RWPE1 (cell line): ENCODE results near the gene RNF220.

Experiments
- CTCF ChIA-PET: fragments of 350-600 bp; sonication (Branson Sonifier 250); formaldehyde crosslinking; extraction: SDS; loops from one replicate; lab custom pipeline; 2021; lab: Yijun Ruan, JAX
- POLR2A ChIA-PET: fragments of 400-600 bp; formaldehyde crosslinking; extraction: SDS; loops from one replicate; lab custom pipeline; 2020; ENCODE audit warnings: antibody characterized with exemption; ENCODE audit not compliant: low non-redundant PET; lab: Yijun Ruan, JAX
- DNase-seq: peaks from one replicate; pipeline ENCODE4 v3.0.0; 2012; ENCODE audit warnings: low spot score
- H3K27ac ChIP-seq: fragments of 450-650 bp; 2 replicates; pipeline ENCODE4 v1.5.1; 2017
- TF ChIP-seq, protein P1 (sequence below): fragments of 450-650 bp; conservative IDR thresholded peaks from 2 replicates; pipeline ENCODE4 v1.5.1; 2017; ENCODE audit warnings: low read depth, mild to moderate bottlenecking

RNF220 gene

DNA sequence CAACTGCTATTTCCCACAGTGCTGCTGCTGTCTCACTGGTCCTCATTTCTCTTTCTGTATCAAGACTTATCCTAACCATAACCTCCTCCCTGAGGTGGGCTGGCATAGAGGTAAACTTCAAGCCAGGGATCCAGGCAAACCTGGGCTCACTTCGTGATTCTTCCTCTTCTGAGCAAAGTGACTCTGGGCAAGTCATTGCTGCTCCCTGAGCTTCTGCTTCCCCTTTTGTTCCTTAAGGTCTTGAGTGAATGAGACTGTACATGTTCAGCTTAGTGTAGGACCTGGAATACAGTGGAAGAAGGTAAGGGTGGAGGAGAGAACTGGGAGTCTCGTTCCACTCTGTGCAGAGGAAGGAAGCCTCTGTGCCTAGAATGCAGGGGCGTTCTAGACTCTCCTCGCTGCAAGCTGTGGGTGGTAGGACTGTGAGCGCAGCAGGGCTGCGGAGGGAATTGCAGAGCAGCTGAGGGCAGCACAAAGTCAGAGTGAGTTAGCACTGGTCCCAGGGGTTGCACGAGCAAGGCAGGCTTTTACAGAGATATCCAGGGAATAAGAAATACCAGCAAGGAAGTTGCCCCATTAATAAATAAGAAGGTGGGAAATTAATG, 38.6 kb upstream of the RNF220 start:
- H3K27ac ChIP-seq: no peak overlapping the region
- ChIA-PET POLR2A (no interaction called here), CTCF (no interaction called here)
- no peak for DNase-seq
- TF ChIP-seq, protein P1, sequence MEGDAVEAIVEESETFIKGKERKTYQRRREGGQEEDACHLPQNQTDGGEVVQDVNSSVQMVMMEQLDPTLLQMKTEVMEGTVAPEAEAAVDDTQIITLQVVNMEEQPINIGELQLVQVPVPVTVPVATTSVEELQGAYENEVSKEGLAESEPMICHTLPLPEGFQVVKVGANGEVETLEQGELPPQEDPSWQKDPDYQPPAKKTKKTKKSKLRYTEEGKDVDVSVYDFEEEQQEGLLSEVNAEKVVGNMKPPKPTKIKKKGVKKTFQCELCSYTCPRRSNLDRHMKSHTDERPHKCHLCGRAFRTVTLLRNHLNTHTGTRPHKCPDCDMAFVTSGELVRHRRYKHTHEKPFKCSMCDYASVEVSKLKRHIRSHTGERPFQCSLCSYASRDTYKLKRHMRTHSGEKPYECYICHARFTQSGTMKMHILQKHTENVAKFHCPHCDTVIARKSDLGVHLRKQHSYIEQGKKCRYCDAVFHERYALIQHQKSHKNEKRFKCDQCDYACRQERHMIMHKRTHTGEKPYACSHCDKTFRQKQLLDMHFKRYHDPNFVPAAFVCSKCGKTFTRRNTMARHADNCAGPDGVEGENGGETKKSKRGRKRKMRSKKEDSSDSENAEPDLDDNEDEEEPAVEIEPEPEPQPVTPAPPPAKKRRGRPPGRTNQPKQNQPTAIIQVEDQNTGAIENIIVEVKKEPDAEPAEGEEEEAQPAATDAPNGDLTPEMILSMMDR: no peak

DNA sequence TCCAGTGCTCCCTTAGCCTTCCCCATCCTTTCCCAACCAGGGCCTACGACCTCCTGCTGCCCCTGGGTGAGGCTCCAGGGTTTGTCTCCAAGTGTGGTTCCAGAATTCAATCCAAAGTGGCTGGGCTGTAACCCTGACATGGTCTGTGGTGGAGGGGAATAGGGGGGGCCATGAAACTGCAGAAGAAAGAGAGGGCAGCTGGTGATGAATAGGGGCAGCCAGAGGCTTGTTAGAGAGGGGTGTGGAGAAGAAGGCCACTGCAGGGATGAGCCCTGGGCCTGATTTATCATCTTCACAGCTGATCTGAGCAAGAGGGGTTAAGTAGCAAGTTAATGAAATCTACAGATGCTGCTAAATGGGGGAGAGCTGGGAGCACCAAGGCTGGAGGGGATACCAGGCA, 37.1 kb upstream of the RNF220 start:
- DNase-seq: no peak
- ChIA-PET CTCF (interaction anchor here (0.7 to 0.9 kb wide), 2 partner anchors 12 to 15 kb away, joined by 3 to 4 read pairs; no protein-coding TSS in a partner anchor), POLR2A (no interaction called here)
- no peak overlapping the region for H3K27ac ChIP-seq
- TF ChIP-seq, protein P1: no peak

GRCh38 chr1:44368471-44369151, 36.4 kb upstream of the RNF220 start:
- ChIA-PET CTCF (interaction anchor here (0.7 kb wide), 1 partner anchor 11 kb away, joined by 3 read pairs; no protein-coding TSS in a partner anchor), POLR2A (no interaction called here)
- TF ChIP-seq, protein P1: no peak
- H3K27ac ChIP-seq: no peak overlapping the region
- no peak for DNase-seq

DNA sequence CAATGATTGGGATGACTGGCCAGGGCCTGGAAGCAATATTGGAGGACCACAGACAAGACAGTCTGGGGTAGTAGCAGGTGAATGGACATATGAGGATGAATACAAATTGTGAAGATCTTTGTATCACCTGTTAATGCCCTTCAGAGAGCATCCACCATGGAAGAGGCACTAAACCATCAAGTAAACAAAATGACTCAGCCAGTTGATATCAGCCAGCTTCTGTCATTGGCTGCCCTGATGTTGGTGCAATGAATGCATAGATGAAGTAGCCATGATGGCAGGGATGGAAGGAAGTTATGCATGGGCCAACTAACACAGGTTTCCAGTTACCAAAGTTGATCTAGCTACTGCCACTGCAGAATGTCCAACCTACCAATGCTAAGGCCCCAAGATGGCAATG, 33.8 kb upstream of the RNF220 start:
- H3K27ac ChIP-seq: no peak overlapping the region
- no peak for DNase-seq
- POLR2A ChIA-PET: no interaction called here
- CTCF ChIA-PET: no interaction called here
- TF ChIP-seq, protein P1: no peak

- TF ChIP-seq, protein P1: no peak
- POLR2A ChIA-PET: no interaction called here
- CTCF ChIA-PET: no interaction called here
- no peak overlapping the region for H3K27ac ChIP-seq
- no peak for DNase-seq
Observed at GRCh38 chr1:44375547-44375946, 29.5 kb upstream of the RNF220 start.

GRCh38 chr1:44377925-44378784, 26.9 kb upstream of the RNF220 start:
- no peak overlapping the region for H3K27ac ChIP-seq
- POLR2A ChIA-PET: no interaction called here
- CTCF ChIA-PET: interaction anchor here (0.5 to 1.9 kb wide), 12 partner anchors 12 to 1299 kb away, joined by 3 to 9 read pairs (median 3); no protein-coding TSS in a partner anchor
- TF ChIP-seq, protein P1: 0 out of 2 replicates have a peak, but pooled peaks have one; percentile 21
- DNase-seq: peak; percentile 58
